ENCODE results near the gene SHROOM2. TPM values are rescaled to one million over a fixed set of nuclear protein-coding genes. Genes with fewer than 3 reads are reported as not detected.

The SHROOM2 gene, protein sequence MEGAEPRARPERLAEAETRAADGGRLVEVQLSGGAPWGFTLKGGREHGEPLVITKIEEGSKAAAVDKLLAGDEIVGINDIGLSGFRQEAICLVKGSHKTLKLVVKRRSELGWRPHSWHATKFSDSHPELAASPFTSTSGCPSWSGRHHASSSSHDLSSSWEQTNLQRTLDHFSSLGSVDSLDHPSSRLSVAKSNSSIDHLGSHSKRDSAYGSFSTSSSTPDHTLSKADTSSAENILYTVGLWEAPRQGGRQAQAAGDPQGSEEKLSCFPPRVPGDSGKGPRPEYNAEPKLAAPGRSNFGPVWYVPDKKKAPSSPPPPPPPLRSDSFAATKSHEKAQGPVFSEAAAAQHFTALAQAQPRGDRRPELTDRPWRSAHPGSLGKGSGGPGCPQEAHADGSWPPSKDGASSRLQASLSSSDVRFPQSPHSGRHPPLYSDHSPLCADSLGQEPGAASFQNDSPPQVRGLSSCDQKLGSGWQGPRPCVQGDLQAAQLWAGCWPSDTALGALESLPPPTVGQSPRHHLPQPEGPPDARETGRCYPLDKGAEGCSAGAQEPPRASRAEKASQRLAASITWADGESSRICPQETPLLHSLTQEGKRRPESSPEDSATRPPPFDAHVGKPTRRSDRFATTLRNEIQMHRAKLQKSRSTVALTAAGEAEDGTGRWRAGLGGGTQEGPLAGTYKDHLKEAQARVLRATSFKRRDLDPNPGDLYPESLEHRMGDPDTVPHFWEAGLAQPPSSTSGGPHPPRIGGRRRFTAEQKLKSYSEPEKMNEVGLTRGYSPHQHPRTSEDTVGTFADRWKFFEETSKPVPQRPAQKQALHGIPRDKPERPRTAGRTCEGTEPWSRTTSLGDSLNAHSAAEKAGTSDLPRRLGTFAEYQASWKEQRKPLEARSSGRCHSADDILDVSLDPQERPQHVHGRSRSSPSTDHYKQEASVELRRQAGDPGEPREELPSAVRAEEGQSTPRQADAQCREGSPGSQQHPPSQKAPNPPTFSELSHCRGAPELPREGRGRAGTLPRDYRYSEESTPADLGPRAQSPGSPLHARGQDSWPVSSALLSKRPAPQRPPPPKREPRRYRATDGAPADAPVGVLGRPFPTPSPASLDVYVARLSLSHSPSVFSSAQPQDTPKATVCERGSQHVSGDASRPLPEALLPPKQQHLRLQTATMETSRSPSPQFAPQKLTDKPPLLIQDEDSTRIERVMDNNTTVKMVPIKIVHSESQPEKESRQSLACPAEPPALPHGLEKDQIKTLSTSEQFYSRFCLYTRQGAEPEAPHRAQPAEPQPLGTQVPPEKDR (N-terminal part only)
- polyA plus RNA-seq (2012; ENCODE audit: insufficient read depth, insufficient read length, low read depth): not detected

DNA sequence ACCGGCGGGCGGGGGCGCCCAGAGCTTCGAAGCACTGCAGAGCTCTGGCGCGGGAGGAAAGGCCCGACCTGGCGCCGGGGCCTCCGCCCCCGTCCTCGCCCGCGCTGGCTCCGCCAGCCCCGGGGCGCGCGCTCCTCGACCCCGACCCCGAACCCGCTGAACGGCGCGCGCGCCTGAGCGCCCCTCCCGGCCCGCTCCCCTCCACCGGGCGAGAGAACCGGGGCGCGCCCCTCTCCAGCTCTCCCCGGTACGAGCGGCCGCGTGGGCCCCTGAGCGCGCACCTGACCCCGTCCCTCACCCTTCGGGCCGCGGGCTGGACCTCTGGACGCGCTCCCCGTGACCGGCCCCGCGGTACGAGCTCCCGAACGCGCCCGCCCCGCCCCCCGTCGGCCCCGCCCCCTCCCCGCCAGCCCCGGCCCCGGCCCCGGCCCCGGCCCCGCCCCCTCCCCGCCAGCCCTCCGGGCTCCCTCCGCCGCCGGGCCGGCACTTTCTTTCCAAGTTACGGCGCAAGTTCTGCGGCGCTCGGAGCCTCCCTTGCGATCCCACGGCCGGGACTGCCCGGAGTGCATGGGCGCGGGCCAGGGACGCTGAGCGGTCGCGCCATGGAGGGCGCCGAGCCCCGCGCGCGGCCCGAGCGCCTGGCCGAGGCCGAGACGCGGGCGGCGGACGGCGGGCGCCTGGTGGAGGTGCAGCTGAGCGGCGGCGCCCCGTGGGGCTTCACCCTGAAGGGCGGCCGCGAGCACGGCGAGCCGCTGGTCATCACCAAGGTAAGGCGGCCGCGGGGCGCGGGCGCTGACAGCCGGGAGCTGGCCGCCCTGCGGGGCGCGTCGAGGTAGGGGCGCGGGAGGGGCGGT is at the start of gene SHROOM2:
Gene SHROOM2 (plus strand): TSS at position 486 of the 854 bp plus-strand sequence. CDS start 117 bp downstream, at position 603.
- TF ChIP-seq CTCF (IDR thresholded peaks at IDR 0.05; ENCODE audit: low read depth, low read length): no peak
- Histone ChIP-seq H3K36me3 (no peaks in the 10 kb centered on the region), H3K27me3 (peaks cover 11% of the 10 kb centered on the region), H3K4me1 (no peaks in the 10 kb centered on the region), H3K9me3 (no peaks in the 10 kb centered on the region), H3K4me3 (ENCODE audit: low read depth, low read length) (no peak within 1 kb of the TSS)
- no peak for DNase-seq

GRCh38 chrX:9737363-9737762 is 48.9 kb upstream of the SHROOM2 start:
- Histone ChIP-seq H3K4me1 (no peaks in the 10 kb centered on the region), H3K36me3 (no peaks in the 10 kb centered on the region), H3K9me3 (no peaks in the 10 kb centered on the region), H3K4me3 (ENCODE audit: low read depth, low read length) (no peak overlapping the region), H3K27me3 (no peaks in the 10 kb centered on the region)
- DNase-seq: no peak
- no peak for TF ChIP-seq CTCF (IDR thresholded peaks at IDR 0.05; ENCODE audit: low read depth, low read length)

- no peak for DNase-seq
- H3K9me3 ChIP-seq: no peaks in the 10 kb centered on the region
- TF ChIP-seq CTCF (IDR thresholded peaks at IDR 0.05; ENCODE audit: low read depth, low read length): no peak
- no peaks in the 10 kb centered on the region for H3K4me1 ChIP-seq
- no peaks in the 10 kb centered on the region for H3K27me3 ChIP-seq
- H3K36me3 ChIP-seq: no peaks in the 10 kb centered on the region
- no peak overlapping the region for H3K4me3 ChIP-seq (ENCODE audit: low read depth, low read length)
Observed at GRCh38 chrX:9738151-9738550, 48.1 kb upstream of the SHROOM2 start.

GRCh38 chrX:9739130-9739529 is 47.1 kb upstream of the SHROOM2 start:
- Histone ChIP-seq H3K4me1 (no peaks in the 10 kb centered on the region), H3K36me3 (no peaks in the 10 kb centered on the region), H3K4me3 (ENCODE audit: low read depth, low read length) (no peak overlapping the region), H3K9me3 (no peaks in the 10 kb centered on the region), H3K27me3 (no peaks in the 10 kb centered on the region)
- no peak for TF ChIP-seq CTCF (IDR thresholded peaks at IDR 0.05; ENCODE audit: low read depth, low read length)
- DNase-seq: no peak

GRCh38 chrX:9745417-9746115 is 40.7 kb upstream of the SHROOM2 start:
- Histone ChIP-seq H3K9me3 (no peaks in the 10 kb centered on the region), H3K27me3 (no peaks in the 10 kb centered on the region), H3K4me3 (ENCODE audit: low read depth, low read length) (no peak overlapping the region), H3K4me1 (no peaks in the 10 kb centered on the region), H3K36me3 (no peaks in the 10 kb centered on the region)
- no peak for TF ChIP-seq CTCF (IDR thresholded peaks at IDR 0.05; ENCODE audit: low read depth, low read length)
- no peak for DNase-seq

All from BE2C (cell line).